Muscle layer of duodenum (tissue), 2 donors: Measurements from ENCODE around the gene SLX4IP.
"Not testable (repeated sequence)": the region's sequence is repeated elsewhere in the genome, so short reads cannot be mapped to it uniquely, and the experiment has no call there.

Source experiments
- H3K27ac ChIP-seq: one replicate; pipeline ENCODE4 v1.7.0; 2013; ENCODE audit warnings: mild to moderate bottlenecking, low read length
- H3K27me3 ChIP-seq: one replicate; pipeline ENCODE4 v1.7.0; 2013; ENCODE audit warnings: low read depth, mild to moderate bottlenecking, control low read depth, low read length
- H3K36me3 ChIP-seq, 2 donors: one replicate each; pipeline ENCODE4 v1.7.0; 2013; ENCODE audit warnings: low read length in 2 of 2, control low read depth in 1 of 2, mild to moderate bottlenecking in 1 of 2; ENCODE audit not compliant: insufficient read depth in 2 of 2, control insufficient read depth in 1 of 2
- H3K4me1 ChIP-seq, 2 donors: one replicate each; pipeline ENCODE4 v1.7.0; 2013; ENCODE audit warnings: low read length in 2 of 2, mild to moderate bottlenecking in 2 of 2, control low read depth in 1 of 2, moderate library complexity in 1 of 2; ENCODE audit not compliant: insufficient read depth in 2 of 2, control insufficient read depth in 1 of 2
- H3K4me3 ChIP-seq, 2 donors: one replicate each; pipeline ENCODE4 v1.7.0; 2013; ENCODE audit warnings: low read length in 2 of 2, low read depth in 1 of 2, mild to moderate bottlenecking in 1 of 2
- H3K9me3 ChIP-seq, 2 donors: one replicate each; pipeline ENCODE4 v1.7.0; 2013; ENCODE audit warnings: low read length in 2 of 2, control low read depth in 1 of 2, mild to moderate bottlenecking in 1 of 2; ENCODE audit not compliant: control insufficient read depth in 1 of 2
- donor health status: healthy.

SLX4IP gene

DNA sequence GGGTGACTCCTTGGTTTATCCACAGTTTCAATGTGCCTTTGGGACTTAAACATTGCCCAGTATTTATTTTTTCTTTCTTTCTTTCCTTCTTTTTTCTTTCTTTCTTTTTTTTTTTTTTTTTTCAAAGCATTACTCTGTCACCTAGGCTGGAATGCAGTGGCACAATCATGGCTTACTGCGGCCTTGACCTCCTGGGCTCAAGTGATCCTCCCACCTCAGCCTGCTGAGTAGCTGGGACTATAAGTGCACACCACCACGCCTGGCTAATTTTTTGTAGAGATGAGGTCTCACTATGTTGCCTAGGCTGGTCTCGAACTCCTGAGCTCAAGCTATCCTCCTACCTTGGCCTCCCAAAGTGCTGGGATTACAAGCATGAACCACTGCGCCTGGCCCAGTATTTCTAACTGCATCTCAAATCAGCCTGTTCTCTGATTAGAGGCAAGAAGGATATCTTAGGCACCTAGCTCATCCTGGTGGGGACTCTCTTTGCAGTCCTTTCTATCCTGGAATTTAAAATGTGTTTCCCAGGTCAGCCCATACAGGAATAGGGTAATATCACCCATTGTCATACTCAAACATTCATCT is 182.5 kb downstream of the SLX4IP start:
- H3K27me3 ChIP-seq, H3K4me3 ChIP-seq, H3K9me3 ChIP-seq, H3K36me3 ChIP-seq, H3K4me1 ChIP-seq, H3K27ac ChIP-seq: not testable (repeated sequence)

DNA sequence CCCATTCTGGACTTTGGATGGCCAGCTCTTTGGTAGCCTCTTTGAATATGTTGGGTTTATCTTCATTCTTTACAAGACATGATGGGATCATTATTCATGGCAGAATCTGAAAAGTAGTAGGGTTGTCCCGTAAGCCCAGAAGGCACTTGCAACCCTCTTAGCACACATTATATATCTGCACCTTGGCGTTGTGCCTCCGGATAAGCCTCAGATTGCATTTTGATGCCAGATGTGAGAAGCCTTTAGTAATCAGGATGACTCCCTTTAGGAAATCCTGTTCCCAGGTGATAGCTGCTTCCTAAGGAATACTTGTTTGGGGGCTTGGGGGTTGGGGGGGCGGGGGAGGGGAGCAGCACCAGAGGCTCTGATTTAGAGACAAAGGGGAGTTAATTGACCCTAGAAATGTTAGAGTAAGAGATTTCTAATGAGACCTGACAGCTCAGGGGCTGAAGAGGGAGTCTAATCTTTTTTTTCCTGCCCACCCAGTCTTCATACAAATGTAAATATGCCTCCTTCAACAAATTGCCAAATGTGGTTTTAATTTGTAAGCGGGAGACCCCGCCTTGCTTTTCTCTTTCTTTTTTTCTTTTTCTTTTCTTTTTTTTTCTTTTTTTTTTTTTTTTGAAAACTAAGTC is 183.6 kb downstream of the SLX4IP start:
- Histone ChIP-seq H3K9me3 (no peaks in the 10 kb centered on the region), H3K27ac (no peak overlapping the region), H3K27me3 (no peaks in the 10 kb centered on the region), H3K4me3 (no peak overlapping the region), H3K4me1 (no peaks in the 10 kb centered on the region), H3K36me3 (peaks cover 0 to 13% of the 10 kb centered on the region in 2 donors)

DNA sequence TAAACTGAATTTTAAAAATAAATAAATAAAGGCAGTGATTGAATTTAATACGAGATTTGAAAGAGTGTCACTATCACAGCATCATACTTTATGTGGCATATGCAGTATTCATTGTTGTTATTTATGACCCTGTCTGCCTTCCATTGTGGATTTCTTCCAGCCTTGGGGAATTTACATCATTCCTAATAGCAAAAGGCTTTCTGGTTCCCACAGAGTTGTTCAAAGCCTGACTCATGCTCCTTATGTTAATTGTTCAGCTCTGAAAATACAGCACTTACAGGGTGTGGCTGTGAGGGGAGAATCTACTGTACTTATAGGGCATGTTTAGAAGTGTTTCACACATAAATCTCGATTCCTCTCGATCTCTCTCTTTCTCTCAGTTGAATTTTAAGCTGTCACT is 184.3 kb downstream of the SLX4IP start:
- no peaks in the 10 kb centered on the region for H3K4me1 ChIP-seq
- no peak overlapping the region for H3K27ac ChIP-seq
- no peak overlapping the region for H3K4me3 ChIP-seq
- H3K9me3 ChIP-seq: no peaks in the 10 kb centered on the region
- peaks cover 0 to 13% of the 10 kb centered on the region in 2 donors for H3K36me3 ChIP-seq
- no peaks in the 10 kb centered on the region for H3K27me3 ChIP-seq

DNA sequence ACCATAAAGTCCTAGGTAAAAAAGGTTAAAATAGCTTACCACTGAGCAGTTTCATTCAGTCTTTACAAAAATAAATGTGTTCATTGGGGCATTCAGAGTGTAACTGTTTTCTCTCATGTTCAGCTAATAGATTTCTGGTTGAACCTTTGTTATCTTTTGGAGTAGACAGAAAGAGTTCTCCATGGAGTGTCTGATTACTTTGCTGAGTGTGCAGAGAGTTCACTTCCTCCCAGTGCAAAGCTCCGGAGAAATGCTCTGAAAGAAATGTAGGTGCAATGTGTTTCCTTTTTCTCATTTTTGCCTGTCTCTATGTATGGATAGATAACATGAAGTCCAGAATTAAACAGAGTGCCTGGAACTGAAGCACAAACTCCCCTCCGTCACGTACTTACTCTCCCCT is 186.0 kb downstream of the SLX4IP start:
- Histone ChIP-seq H3K27ac (no peak overlapping the region), H3K4me1 (no peaks in the 10 kb centered on the region), H3K27me3 (no peaks in the 10 kb centered on the region), H3K36me3 (peaks cover 0 to 13% of the 10 kb centered on the region in 2 donors), H3K4me3 (no peak overlapping the region), H3K9me3 (no peaks in the 10 kb centered on the region)

DNA sequence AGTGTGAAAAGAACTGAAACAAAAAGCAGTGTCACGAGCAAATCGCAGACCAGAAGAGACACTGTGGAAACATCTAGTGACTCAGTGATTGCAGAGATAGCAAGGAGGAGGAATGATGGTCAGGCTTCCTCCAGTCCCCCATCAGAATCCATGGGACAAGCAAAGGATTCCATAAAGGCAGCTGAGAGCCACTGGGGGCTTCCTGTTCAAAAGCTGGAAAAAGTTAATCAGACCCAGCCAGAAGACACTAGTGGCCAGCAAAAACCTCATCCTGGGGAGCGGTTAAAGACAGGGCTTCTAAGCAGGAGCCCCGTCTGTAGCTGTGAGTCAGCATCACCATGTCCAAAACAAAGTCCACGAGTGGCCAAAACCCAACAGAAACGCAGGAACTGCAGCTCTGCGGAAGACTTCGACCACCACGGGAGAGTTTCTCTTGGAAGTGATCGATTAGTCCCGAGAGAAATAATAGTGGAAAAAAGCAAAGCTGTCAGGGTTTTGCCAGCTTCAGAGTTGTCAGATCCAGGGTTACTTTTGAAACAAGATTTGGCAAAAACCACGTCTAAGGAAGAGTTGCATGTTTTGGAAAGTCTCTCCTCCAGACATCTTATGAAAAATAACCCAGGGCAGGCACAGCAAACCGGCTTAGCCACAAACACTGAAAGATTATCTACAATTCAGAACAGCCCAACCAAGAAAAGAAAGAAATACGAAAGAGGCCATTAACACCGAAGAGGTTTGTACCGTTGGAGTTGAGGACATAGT is 187.7 kb downstream of the SLX4IP start:
- Histone ChIP-seq H3K4me1 (no peaks in the 10 kb centered on the region), H3K4me3 (no peak overlapping the region)

DNA sequence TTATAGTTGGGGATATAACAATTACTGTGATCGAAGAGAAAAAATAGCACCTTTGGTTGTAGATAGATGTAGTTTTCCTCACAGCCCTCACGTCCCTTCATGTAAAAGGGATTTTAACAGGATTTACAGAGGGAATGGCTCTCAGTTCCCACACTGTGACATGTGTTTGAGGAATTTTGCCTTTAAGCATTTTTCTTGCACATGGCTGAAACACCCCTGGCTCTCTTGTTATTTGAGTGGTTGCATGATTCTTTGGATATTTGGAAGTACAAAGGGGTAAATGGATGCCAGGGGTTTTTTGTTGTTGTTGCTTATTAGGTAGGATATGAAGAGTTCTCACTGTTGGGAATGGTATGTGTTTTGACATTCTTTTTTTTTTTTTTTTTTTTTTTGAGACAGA is 190.5 kb downstream of the SLX4IP start:
- Histone ChIP-seq H3K36me3 (peaks cover 0 to 13% of the 10 kb centered on the region in 2 donors), H3K4me3 (no peak overlapping the region), H3K9me3 (no peaks in the 10 kb centered on the region), H3K27me3 (no peaks in the 10 kb centered on the region), H3K4me1 (no peaks in the 10 kb centered on the region), H3K27ac (no peak overlapping the region)

More for the DNA sequence above, 187.7 kb downstream of the SLX4IP start:
- H3K36me3 ChIP-seq: peaks cover 0 to 13% of the 10 kb centered on the region in 2 donors
- no peaks in the 10 kb centered on the region for H3K9me3 ChIP-seq
- H3K27me3 ChIP-seq: no peaks in the 10 kb centered on the region
- peak overlapping the region; percentile 6 for H3K27ac ChIP-seq

DNA sequence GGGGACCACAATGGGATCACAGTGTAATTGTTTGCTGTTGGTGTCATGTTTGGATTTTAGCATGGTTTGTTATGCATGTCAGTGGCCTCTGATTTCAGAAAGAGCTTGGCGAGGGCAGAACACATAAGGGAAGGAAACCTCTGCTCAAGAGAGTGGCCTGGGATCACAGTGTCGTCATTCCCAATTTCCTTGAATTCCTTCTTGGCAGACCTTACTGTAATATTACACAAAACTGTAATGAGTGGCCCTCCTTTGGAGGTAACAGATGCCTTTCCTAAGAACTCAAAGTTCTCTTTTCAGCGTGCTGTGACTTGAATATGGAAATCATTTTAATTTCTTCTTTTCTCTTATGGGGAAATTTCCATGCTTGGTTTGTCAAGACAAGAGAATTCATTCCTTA is 191.8 kb downstream of the SLX4IP start:
- Histone ChIP-seq H3K36me3 (peaks cover 0 to 13% of the 10 kb centered on the region in 2 donors), H3K27me3 (no peaks in the 10 kb centered on the region), H3K4me3 (no peak overlapping the region), H3K4me1 (no peaks in the 10 kb centered on the region), H3K27ac (no peak overlapping the region), H3K9me3 (no peaks in the 10 kb centered on the region)

DNA sequence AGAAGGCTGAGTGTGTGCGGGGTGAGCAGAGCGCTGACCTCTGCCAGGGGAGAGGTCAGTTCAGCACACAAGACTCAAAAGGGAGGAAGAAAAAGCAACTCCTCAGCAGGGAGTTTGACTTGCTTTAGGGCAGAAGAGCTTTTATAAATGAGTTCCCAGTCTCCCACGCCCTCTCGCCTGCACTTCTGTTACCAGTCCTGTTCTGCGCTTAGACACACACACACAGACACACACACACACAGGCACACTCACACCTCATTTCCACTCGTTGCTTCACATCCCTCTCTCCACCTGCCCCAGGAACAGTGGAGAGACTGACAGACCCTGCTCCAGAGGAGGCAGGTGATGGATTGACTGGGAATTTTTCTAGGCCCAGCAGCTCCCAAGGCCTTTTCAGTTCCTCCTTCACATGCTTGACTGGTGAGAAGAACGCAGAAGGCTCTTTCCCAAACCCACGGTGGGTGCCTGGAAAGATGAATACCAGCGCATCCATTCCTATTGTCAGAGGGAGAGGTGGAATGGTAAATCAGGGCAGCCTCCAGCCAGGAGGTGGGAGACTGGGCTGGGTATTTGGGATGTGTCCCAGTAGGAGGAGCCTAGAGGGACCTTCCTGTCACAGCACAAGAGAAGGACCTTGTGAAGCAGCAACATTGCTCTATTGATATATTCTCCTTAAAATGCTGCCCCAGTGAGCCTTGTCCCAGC is 195.0 kb downstream of the SLX4IP start:
- Histone ChIP-seq H3K36me3 (no peaks in the 10 kb centered on the region), H3K4me1 (no peaks in the 10 kb centered on the region), H3K9me3 (no peaks in the 10 kb centered on the region), H3K4me3 (no peak overlapping the region), H3K27ac (no peak overlapping the region), H3K27me3 (no peaks in the 10 kb centered on the region)

DNA sequence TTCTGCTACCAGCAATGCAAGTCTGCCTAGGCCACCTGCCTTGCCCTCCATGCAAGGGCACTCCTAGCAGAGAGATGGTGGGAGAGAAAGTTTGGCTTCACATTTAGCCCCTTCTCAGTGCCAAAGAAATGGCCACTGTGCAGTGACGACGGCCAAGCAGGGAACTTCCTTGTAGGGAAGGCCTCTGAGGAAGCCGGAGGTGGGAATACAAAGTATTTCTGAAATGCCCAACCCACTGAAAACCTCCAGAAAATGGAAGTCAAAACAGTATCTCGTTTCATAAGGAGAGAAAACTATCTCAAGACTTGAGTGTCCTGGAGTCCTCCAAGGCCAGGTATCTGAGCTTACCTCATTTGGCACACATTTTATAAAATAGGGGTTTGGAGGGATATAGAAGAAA is 196.0 kb downstream of the SLX4IP start:
- Histone ChIP-seq H3K4me1 (peaks cover 5% of the 10 kb centered on the region in 2 donors), H3K27ac (no peak overlapping the region)

DNA sequence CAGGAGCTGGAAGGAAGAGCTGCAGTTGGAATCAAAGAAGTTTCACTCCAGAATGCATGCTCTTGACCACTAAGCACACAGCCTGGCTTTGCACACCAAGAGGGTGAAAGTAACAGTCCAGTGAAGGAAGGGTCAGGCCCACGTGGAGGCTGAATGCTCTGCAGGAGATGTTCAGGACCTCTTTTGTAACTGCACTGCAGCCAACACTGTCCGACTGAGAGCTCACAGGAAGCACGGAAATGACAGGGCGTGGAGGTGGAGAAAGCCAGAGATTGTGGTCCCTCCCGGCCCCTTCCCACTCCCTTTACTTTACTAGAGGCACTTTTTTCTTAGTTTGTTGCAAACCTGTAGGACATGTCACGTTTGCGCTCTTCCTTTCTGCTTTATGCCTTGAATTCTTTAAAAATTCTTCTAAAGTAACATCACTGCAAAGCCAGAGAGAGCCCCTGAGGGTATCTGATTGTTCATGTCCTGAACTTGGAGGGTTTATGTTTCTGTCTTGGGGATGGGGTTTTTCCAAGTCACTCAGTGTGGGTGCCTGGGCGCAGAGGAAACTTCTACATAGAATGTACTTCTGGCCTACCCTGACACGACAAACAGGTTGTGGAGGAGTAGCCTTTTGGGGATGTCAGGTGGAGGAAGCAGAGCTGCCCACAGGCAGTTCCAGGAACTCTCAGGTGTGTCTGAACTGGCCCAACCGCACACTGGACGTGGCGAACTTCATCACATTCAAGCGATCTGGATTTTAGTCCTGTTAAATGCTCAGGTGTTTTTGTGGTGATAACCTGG is 197.8 kb downstream of the SLX4IP start:
- H3K4me3 ChIP-seq: no peak overlapping the region
- no peaks in the 10 kb centered on the region for H3K27me3 ChIP-seq
- no peaks in the 10 kb centered on the region for H3K36me3 ChIP-seq
- no peaks in the 10 kb centered on the region for H3K9me3 ChIP-seq
- H3K27ac ChIP-seq: no peak overlapping the region
- H3K4me1 ChIP-seq: peaks cover 18 to 20% of the 10 kb centered on the region in 2 donors

More for the DNA sequence above, 196.0 kb downstream of the SLX4IP start:
- no peaks in the 10 kb centered on the region for H3K27me3 ChIP-seq
- H3K9me3 ChIP-seq: no peaks in the 10 kb centered on the region
- no peaks in the 10 kb centered on the region for H3K36me3 ChIP-seq
- no peak overlapping the region for H3K4me3 ChIP-seq
